GM12878 (cell line): ENCODE data around the gene DPF3.

Experiments used
- BCLAF1 ChIP-seq: fragments of 450-650 bp; IDR thresholded peaks from 2 replicates; pipeline ENCODE4 v1.6.1; 2017; ENCODE audit warnings: antibody characterized with exemption, mild to moderate bottlenecking, moderate library complexity
- BMI1 ChIP-seq: fragments of 450-650 bp; IDR thresholded peaks from 2 replicates; pipeline ENCODE4 v1.6.1; 2016; ENCODE audit warnings: mild to moderate bottlenecking, moderate library complexity, borderline replicate concordance
- BRCA1 ChIP-seq: IDR thresholded peaks from 2 replicates; pipeline ENCODE4 v1.6.1; 2011; ENCODE audit warnings: low read depth, low read length, improper control_type of control experiment
- EP300 ChIP-seq, 2 experiments: fragments of 150-350 bp in 1 of 2; IDR thresholded peaks; 2 replicates each; pipeline ENCODE4 v1.6.1; 2011 to 2012; ENCODE audit warnings: low read depth in 2 of 2, low read length in 2 of 2, borderline replicate concordance in 1 of 2, improper control_type of control experiment in 1 of 2, inconsistent platforms in 1 of 2; ENCODE audit not compliant: control insufficient read depth in 1 of 2
- POLR2A ChIP-seq: IDR thresholded peaks from 2 replicates; pipeline ENCODE4 v1.6.1; 2011; ENCODE audit warnings: low read depth, mild to moderate bottlenecking, low read length
- POLR2AphosphoS5 ChIP-seq: IDR thresholded peaks from 2 replicates; pipeline ENCODE4 v1.6.1; 2011; ENCODE audit warnings: mild to moderate bottlenecking, low read length, inconsistent platforms
- RFX5 ChIP-seq: IDR thresholded peaks from 2 replicates; pipeline ENCODE4 v1.6.1; 2011; ENCODE audit warnings: low read depth, low read length, improper control_type of control experiment
- SIN3A ChIP-seq: IDR thresholded peaks from 2 replicates; pipeline ENCODE4 v1.6.1; 2012; ENCODE audit warnings: low read depth, low read length, improper control_type of control experiment
- SMC3 ChIP-seq: IDR thresholded peaks from 2 replicates; pipeline ENCODE4 v1.6.1; 2011; ENCODE audit warnings: low read length, improper control_type of control experiment, borderline replicate concordance
- SREBF2 ChIP-seq: IDR thresholded peaks from 2 replicates; pipeline ENCODE4 v1.6.1; 2012; ENCODE audit warnings: mild to moderate bottlenecking, low read length
- TCF12 ChIP-seq: IDR thresholded peaks from 2 replicates; pipeline ENCODE4 v1.6.1; 2011; ENCODE audit warnings: low read depth, mild to moderate bottlenecking, low read length
- USF2 ChIP-seq: IDR thresholded peaks from 2 replicates; pipeline ENCODE4 v1.6.1; 2011; ENCODE audit warnings: low read depth, low read length, improper control_type of control experiment, borderline replicate concordance
- ZNF384 ChIP-seq: IDR thresholded peaks from 2 replicates; pipeline ENCODE4 v1.6.1; 2012; ENCODE audit warnings: low read depth, mild to moderate bottlenecking, low read length, improper control_type of control experiment, borderline replicate concordance
- TF ChIP-seq, protein P1 (sequence below), 3 experiments: IDR thresholded peaks in 2 of 3; conservative IDR thresholded peaks in 1 of 3; 2 replicates each; pipeline ENCODE4 v1.5.1; 2011; ENCODE audit warnings: low read depth in 3 of 3, low read length in 3 of 3, mild to moderate bottlenecking in 3 of 3, control low read depth in 2 of 3, moderate library complexity in 2 of 3, inconsistent platforms in 1 of 3, mixed read lengths in 1 of 3; ENCODE audit not compliant: control insufficient read depth in 2 of 3, insufficient read depth in 1 of 3; ENCODE audit errors: extremely low read depth in 1 of 3

DNA sequence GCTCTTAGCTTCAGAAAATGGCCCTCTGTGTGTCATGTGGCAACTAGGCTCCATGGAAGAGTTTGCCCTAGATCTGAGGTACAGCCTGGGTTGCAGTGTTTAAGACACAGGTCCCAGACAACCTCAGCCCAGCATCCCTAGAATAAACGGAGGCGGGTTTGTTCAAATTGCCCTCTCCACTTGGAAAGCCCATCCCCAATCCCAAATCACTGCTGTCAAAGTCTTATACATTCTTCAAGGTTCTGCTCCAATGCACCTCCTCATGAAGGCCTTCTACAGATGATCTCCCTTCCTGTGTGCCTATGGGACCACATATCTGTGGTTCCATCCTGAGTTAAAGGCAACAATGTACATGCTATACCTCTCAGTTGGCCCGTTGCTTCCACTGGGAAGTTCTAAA, 289.8 kb downstream of the DPF3 start:
- no peak for TF ChIP-seq USF2
- TF ChIP-seq SMC3, result no peak
- TF ChIP-seq SREBF2, result no peak
- no peak for TF ChIP-seq ZNF384
- no peak for TF ChIP-seq BCLAF1
- TF ChIP-seq SIN3A, result no peak
- no peak for TF ChIP-seq POLR2A
- TF ChIP-seq EP300 (IDR thresholded peaks at IDR 0.05; ENCODE audit: borderline replicate concordance in 1 of 2, control insufficient read depth in 1 of 2, low read depth in 2 of 2, low read length in 2 of 2), result no peak
- TF ChIP-seq, protein P1, sequence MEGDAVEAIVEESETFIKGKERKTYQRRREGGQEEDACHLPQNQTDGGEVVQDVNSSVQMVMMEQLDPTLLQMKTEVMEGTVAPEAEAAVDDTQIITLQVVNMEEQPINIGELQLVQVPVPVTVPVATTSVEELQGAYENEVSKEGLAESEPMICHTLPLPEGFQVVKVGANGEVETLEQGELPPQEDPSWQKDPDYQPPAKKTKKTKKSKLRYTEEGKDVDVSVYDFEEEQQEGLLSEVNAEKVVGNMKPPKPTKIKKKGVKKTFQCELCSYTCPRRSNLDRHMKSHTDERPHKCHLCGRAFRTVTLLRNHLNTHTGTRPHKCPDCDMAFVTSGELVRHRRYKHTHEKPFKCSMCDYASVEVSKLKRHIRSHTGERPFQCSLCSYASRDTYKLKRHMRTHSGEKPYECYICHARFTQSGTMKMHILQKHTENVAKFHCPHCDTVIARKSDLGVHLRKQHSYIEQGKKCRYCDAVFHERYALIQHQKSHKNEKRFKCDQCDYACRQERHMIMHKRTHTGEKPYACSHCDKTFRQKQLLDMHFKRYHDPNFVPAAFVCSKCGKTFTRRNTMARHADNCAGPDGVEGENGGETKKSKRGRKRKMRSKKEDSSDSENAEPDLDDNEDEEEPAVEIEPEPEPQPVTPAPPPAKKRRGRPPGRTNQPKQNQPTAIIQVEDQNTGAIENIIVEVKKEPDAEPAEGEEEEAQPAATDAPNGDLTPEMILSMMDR (IDR thresholded peaks at IDR 0.05 in 2 of 3, conservative IDR thresholded peaks at IDR 0.05 in 1 of 3; ENCODE audit: control insufficient read depth in 2 of 3, extremely low read depth in 1 of 3, insufficient read depth in 1 of 3, low read depth in 3 of 3, low read length in 3 of 3), result no peak
- TF ChIP-seq BMI1, result no peak
- no peak for TF ChIP-seq TCF12
- no peak for TF ChIP-seq POLR2AphosphoS5
- TF ChIP-seq BRCA1, result no peak
- no peak for TF ChIP-seq RFX5
